ENCODE measurements around the gene ENO1. TPM values are rescaled to one million over a fixed set of nuclear protein-coding genes. Genes with fewer than 3 reads are reported as not detected.

The ENO1 gene
- total RNA-seq, 1 experiment from 2014 or later: 2,334 TPM

DNA sequence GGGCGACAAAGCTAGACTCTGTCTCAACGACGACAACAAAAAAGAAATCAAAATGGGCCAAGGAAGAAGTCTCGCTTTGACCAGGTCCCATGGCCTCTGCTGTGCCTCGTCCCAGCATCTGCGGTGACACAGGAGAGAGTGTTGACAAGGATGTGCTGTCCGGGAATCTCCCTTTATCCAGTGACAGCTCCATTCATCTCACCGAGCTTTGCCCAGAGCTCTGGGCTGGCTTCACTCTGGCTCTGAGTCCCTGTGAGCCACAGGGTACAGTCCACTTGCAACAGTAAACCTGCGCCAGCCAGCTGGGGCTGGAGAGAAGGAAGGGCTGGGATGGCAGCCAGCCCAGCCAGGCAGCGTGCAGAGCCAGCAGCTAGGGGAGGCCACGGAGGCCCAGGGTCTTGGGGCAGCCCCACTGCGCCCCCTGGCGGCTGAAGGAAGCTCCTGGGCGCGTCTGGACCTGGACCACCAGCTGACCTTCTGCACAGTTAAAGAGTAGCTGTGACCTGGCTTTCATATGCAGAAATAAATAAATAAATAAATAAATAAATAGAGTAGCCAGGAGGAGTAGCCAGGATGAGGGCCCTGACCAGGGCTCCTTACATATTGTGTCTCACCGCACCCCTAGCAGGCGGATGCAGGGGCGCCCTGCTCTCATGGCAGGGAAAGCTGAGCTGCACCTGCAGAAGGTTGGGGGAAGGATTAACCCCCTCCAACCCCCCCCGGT is 29.7 kb downstream of the ENO1 start (continued):
- TF ChIP-seq, protein P1, sequence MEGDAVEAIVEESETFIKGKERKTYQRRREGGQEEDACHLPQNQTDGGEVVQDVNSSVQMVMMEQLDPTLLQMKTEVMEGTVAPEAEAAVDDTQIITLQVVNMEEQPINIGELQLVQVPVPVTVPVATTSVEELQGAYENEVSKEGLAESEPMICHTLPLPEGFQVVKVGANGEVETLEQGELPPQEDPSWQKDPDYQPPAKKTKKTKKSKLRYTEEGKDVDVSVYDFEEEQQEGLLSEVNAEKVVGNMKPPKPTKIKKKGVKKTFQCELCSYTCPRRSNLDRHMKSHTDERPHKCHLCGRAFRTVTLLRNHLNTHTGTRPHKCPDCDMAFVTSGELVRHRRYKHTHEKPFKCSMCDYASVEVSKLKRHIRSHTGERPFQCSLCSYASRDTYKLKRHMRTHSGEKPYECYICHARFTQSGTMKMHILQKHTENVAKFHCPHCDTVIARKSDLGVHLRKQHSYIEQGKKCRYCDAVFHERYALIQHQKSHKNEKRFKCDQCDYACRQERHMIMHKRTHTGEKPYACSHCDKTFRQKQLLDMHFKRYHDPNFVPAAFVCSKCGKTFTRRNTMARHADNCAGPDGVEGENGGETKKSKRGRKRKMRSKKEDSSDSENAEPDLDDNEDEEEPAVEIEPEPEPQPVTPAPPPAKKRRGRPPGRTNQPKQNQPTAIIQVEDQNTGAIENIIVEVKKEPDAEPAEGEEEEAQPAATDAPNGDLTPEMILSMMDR (IDR thresholded peaks at IDR 0.05 in 2 of 3, conservative IDR thresholded peaks at IDR 0.05 in 1 of 3; ENCODE audit: borderline replicate concordance in 1 of 3, insufficient read depth in 1 of 3, low read depth in 2 of 3, low read length in 2 of 3): peak; percentile 84 to 96 (median 96)
- TF ChIP-seq ZNF274 (IDR thresholded peaks at IDR 0.05; ENCODE audit: low read depth, low read length) (no peak), SP1 (IDR thresholded peaks at IDR 0.05; ENCODE audit: low read depth) (no peak), EZH2phosphoT487 (IDR thresholded peaks at IDR 0.05; ENCODE audit: borderline replicate concordance) (no peak), CBX3 (IDR thresholded peaks at IDR 0.05; ENCODE audit: low read depth) (no peak), ELF1 (IDR thresholded peaks at IDR 0.05; ENCODE audit: borderline replicate concordance, low read depth) (no peak), EGR1 (IDR thresholded peaks at IDR 0.05; ENCODE audit: low read depth) (no peak)

DNA sequence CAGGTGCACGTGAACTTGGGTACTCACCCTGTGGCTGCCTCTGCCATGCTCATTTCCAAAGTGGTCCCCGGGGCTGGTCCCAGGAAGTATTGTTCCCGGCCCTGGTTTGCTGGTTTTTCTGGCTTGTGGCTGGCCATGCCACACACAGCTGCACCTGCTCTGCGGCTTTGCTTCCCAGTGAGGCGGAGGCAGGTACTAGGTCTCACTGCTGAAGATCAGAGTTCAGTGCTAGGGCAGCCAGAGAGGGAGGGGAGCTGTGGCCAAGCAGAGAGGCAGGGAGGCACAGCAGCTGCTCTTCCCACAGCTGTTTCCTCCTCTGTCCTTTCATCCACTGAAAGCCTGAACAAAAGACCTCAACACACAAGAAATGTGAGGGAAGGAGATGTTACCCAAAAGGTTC is 30.5 kb downstream of the ENO1 start:
- peaks cover 3% of the 10 kb centered on the region; the same call in 1 of the 2 replicates for H3K27me3 ChIP-seq (ENCODE audit: insufficient read depth, low read length)
- ATAC-seq: no peak

More for the DNA sequence above, 30.5 kb downstream of the ENO1 start:
- Histone ChIP-seq H3K36me3 (ENCODE audit: control insufficient read depth in 1 of 2, insufficient read depth in 2 of 2, low read length in 2 of 2) (no peaks in the 10 kb centered on the region), H3K9me3 (ENCODE audit: control insufficient read depth in 1 of 2, insufficient read depth in 1 of 2, low read depth in 1 of 2, low read length in 2 of 2) (no peaks in the 10 kb centered on the region), H4K20me1 (ENCODE audit: insufficient read depth) (no peaks in the 10 kb centered on the region), H3K9ac (ENCODE audit: low read length) (no peak overlapping the region), H3K27ac (ENCODE audit: low read depth, low read length) (no peak overlapping the region), H3K9me2 (ENCODE audit: insufficient read depth) (no peaks in the 10 kb centered on the region), H3K4me3 (replicated peaks in 1 of 2; ENCODE audit: low read depth in 1 of 2, low read length in 2 of 2) (no peak overlapping the region), H3K79me2 (ENCODE audit: insufficient read depth, low read length) (no peaks in the 10 kb centered on the region), H2AFZ (ENCODE audit: low read depth, low read length, poor library complexity, severe bottlenecking) (no peak overlapping the region), H3K4me1 (ENCODE audit: control insufficient read depth in 1 of 2, insufficient read depth in 2 of 2, low read length in 2 of 2) (peaks cover 0 to 4% of the 10 kb centered on the region in 2 experiments; a peak in 2 of 4 replicates), H3K4me2 (ENCODE audit: low read length) (no peak overlapping the region)
- TF ChIP-seq, protein P2, sequence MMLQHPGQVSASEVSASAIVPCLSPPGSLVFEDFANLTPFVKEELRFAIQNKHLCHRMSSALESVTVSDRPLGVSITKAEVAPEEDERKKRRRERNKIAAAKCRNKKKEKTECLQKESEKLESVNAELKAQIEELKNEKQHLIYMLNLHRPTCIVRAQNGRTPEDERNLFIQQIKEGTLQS (IDR thresholded peaks at IDR 0.05): no peak
- ChIA-PET CTCF (interaction anchor here (1.1 to 6.1 kb wide), 11 partner anchors 10 to 1179 kb away, joined by 4 to 103 read pairs (median 11); no protein-coding TSS in a partner anchor), POLR2A (interaction anchor here (1.0 to 1.8 kb wide), 4 partner anchors 11 to 334 kb away, joined by 3 to 7 read pairs (median 4); partner anchors contain the start of gene RERE), RAD21 (ENCODE audit: low non-redundant PET in 1 of 2, low total read pairs in 2 of 2, uncharacterized antibody in 2 of 2, unreplicated experiment in 2 of 2) (interaction anchor here in 1 of 2 experiments (1.4 to 1.6 kb wide), 2 partner anchors 121 to 286 kb away, joined by 3 to 5 read pairs; no protein-coding TSS in a partner anchor)
- no TSS peak for BruUV-seq (replicated peaks)
- DNase-seq (ENCODE audit: low read depth, low spot score): no peak
- intact Hi-C loops (cut with micrococcal nuclease): loop anchor here (5.0 kb wide), 1 partner anchor 121 kb away; no protein-coding TSS in a partner anchor

Data from HCT116 (cell line).